Measurements from ENCODE around the gene ALMS1.

Gene ALMS1

GRCh38 chr2:73368781-73369180, 16.9 kb upstream of the ALMS1 start:
- Histone ChIP-seq H3K79me2 (ENCODE audit: control insufficient read depth, insufficient read depth, low read length, unreplicated experiment) (no peaks in the 10 kb centered on the region), H3K4me3 (ENCODE audit: low read depth, low read length) (no peak overlapping the region), H3K27ac (ENCODE audit: low read depth, low read length) (no peak overlapping the region), H3K27me3 (ENCODE audit: insufficient read depth, low read length) (peaks cover 84% of the 10 kb centered on the region), H3K4me1 (ENCODE audit: control insufficient read depth, insufficient read depth, low read length, unreplicated experiment) (no peaks in the 10 kb centered on the region), H2AFZ (ENCODE audit: low read length, unreplicated experiment) (no peak overlapping the region), H3K36me3 (ENCODE audit: insufficient read depth, low read length) (no peaks in the 10 kb centered on the region)

DNA sequence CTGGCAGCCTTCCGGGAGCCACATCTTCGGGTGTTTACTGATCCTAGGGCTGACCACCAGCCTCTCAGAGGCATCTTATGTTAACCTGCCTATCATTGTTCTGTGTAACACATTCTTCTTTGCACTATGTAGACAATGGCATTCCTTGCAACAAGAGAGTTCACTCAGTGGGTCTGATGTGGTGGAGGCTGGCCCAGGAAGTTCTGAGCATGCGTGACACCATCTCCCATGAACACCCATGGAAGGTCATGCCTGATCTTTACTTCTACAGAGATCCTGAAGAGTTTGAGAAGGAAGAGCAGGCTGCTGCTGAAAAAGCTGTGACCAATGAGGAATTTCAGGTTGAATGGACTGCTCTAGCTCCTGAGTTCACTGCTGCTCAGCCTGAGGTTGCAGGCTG, 15.3 kb upstream of the ALMS1 start:
- Histone ChIP-seq H3K27me3 (ENCODE audit: insufficient read depth, low read length) (peaks cover 84% of the 10 kb centered on the region), H3K36me3 (ENCODE audit: insufficient read depth, low read length) (no peaks in the 10 kb centered on the region), H2AFZ (ENCODE audit: low read length, unreplicated experiment) (no peak overlapping the region), H3K27ac (ENCODE audit: low read depth, low read length) (no peak overlapping the region), H3K4me1 (ENCODE audit: control insufficient read depth, insufficient read depth, low read length, unreplicated experiment) (no peaks in the 10 kb centered on the region), H3K79me2 (ENCODE audit: control insufficient read depth, insufficient read depth, low read length, unreplicated experiment) (no peaks in the 10 kb centered on the region), H3K4me3 (ENCODE audit: low read depth, low read length) (no peak overlapping the region)

DNA sequence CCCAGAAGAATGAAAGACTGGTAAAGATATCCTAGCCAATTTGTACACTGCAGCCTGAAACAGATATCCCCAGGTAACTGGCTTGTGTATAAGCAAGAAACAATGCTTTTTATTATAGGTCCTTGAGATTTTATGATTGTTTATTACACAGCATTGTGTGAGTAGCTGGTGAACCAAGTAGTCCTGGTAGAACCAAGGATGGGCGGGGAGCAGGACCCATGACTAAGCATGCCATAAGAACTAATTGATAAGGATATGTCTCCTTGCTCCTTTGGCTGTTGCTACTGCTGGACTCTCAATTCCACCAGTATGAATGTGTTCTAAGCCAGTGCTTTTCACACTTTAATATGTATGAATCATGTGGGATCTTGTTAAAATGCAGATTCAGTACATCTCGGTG, 12.3 kb upstream of the ALMS1 start:
- Histone ChIP-seq H3K79me2 (ENCODE audit: control insufficient read depth, insufficient read depth, low read length, unreplicated experiment) (no peaks in the 10 kb centered on the region), H3K27me3 (ENCODE audit: insufficient read depth, low read length) (peaks cover 89% of the 10 kb centered on the region), H3K27ac (ENCODE audit: low read depth, low read length) (no peak overlapping the region), H2AFZ (ENCODE audit: low read length, unreplicated experiment) (no peak overlapping the region), H3K36me3 (ENCODE audit: insufficient read depth, low read length) (no peaks in the 10 kb centered on the region), H3K4me3 (ENCODE audit: low read depth, low read length) (no peak overlapping the region), H3K4me1 (ENCODE audit: control insufficient read depth, insufficient read depth, low read length, unreplicated experiment) (no peaks in the 10 kb centered on the region)

DNA sequence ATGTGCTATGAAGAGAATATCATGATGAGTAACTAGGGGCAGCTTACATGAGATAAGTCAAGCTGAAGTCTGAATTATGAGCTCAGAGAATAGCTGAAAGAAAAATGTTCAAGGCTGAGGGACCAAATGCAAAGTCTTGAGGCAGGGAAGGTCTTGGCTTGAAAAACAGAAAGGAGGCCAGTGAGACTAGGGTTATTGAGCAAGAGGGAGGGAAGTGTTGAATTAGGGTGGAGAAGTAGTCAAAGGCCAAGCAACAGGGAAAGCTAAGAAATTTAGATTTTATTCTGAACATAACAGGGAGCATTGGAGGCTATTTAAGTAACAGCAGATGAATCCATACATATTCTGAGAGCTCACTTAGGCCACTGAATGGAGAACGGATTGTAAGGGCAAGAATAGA, 11.4 kb upstream of the ALMS1 start:
- no peak overlapping the region for H3K27ac ChIP-seq (ENCODE audit: low read depth, low read length)
- no peaks in the 10 kb centered on the region for H3K4me1 ChIP-seq (ENCODE audit: control insufficient read depth, insufficient read depth, low read length, unreplicated experiment)
- no peaks in the 10 kb centered on the region for H3K36me3 ChIP-seq (ENCODE audit: insufficient read depth, low read length)
- no peaks in the 10 kb centered on the region for H3K79me2 ChIP-seq (ENCODE audit: control insufficient read depth, insufficient read depth, low read length, unreplicated experiment)
- H3K27me3 ChIP-seq (ENCODE audit: insufficient read depth, low read length): peaks cover 87% of the 10 kb centered on the region
- no peak overlapping the region for H3K4me3 ChIP-seq (ENCODE audit: low read depth, low read length)
- no peak overlapping the region for H2AFZ ChIP-seq (ENCODE audit: low read length, unreplicated experiment)

DNA sequence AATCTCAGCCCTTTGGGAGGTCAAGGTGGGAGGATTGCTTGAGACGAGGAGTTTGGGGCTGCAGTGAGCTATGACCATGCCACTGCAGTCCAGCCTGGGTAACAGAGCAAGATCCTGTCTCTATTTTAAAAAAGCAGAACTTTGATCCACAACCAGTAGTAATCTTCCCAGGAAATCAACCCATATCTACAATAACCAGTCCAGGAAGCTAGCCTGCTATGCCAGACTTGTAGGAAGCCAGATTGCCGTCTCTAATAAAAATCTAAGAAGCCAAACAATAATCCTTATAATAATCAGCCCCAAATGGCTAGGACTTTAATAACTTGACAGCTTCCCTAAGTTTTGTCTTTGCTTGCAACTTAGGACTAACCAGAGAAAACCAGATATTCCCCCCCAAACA, 9.0 kb upstream of the ALMS1 start:
- Histone ChIP-seq H2AFZ (ENCODE audit: low read length, unreplicated experiment) (no peak overlapping the region), H3K4me3 (ENCODE audit: low read depth, low read length) (no peak overlapping the region), H3K79me2 (ENCODE audit: control insufficient read depth, insufficient read depth, low read length, unreplicated experiment) (no peaks in the 10 kb centered on the region), H3K27me3 (ENCODE audit: insufficient read depth, low read length) (peaks cover 82% of the 10 kb centered on the region), H3K36me3 (ENCODE audit: insufficient read depth, low read length) (no peaks in the 10 kb centered on the region), H3K27ac (ENCODE audit: low read depth, low read length) (no peak overlapping the region), H3K4me1 (ENCODE audit: control insufficient read depth, insufficient read depth, low read length, unreplicated experiment) (no peaks in the 10 kb centered on the region)

DNA sequence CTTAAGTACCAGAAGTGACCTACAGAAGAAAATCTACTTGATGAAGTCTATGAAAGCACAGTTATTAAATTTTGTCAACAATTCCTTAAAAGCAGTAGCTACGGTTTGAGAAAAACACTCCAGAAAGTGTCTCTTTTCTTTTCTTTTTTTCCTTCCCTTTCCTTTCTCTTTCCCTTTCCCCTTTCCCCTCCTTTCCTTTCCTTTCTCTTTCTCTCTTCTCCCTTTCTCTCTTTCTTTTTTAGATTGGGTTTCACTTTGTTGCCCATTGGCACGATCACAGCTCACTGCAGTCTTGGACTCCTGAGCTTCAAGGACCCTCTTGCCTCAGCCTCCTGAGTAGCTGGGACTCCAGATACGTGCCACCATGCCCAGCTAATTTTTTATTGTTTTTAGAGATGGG, 2.6 kb upstream of the ALMS1 start:
- Histone ChIP-seq H3K4me3 (ENCODE audit: low read depth, low read length) (no peak overlapping the region), H2AFZ (ENCODE audit: low read length, unreplicated experiment) (no peak overlapping the region), H3K27ac (ENCODE audit: low read depth, low read length) (no peak overlapping the region), H3K79me2 (ENCODE audit: control insufficient read depth, insufficient read depth, low read length, unreplicated experiment) (peaks cover 12% of the 10 kb centered on the region), H3K4me1 (ENCODE audit: control insufficient read depth, insufficient read depth, low read length, unreplicated experiment) (peaks cover 26% of the 10 kb centered on the region), H3K36me3 (ENCODE audit: insufficient read depth, low read length) (no peaks in the 10 kb centered on the region), H3K27me3 (ENCODE audit: insufficient read depth, low read length) (peaks cover 23% of the 10 kb centered on the region)

DNA sequence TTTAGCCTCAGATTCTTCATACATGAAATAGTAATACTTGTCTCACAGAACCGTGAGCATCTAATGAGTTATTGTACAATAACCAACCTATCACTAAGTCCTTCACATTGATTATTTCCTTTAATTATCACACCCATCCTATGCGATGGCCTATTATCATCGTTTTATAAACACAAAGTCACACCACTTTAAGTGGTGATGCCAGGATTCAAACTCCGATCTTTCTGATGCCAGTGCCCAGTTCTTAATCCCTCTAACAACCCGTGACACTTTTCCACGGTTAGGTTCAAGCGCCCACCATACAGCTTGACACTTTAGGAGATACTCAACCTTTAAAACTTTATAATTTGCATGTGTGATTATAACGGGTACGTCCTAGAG, 523 bp upstream of the ALMS1 start:
- peak overlapping the region; percentile 64 for H3K27ac ChIP-seq (ENCODE audit: low read depth, low read length)
- peaks cover 21% of the 10 kb centered on the region for H3K79me2 ChIP-seq (ENCODE audit: control insufficient read depth, insufficient read depth, low read length, unreplicated experiment)
- H3K27me3 ChIP-seq (ENCODE audit: insufficient read depth, low read length): peaks cover 10% of the 10 kb centered on the region
- peak overlapping the region; percentile 99 for H2AFZ ChIP-seq (ENCODE audit: low read length, unreplicated experiment)
- peak overlapping the region; percentile 88 for H3K4me3 ChIP-seq (ENCODE audit: low read depth, low read length)
- peaks cover 26% of the 10 kb centered on the region for H3K4me1 ChIP-seq (ENCODE audit: control insufficient read depth, insufficient read depth, low read length, unreplicated experiment)
- no peaks in the 10 kb centered on the region for H3K36me3 ChIP-seq (ENCODE audit: insufficient read depth, low read length)

GRCh38 chr2:73386342-73386868, 769 bp downstream of the ALMS1 start:
- Histone ChIP-seq H3K79me2 (ENCODE audit: control insufficient read depth, insufficient read depth, low read length, unreplicated experiment) (peaks cover 26% of the 10 kb centered on the region), H2AFZ (ENCODE audit: low read length, unreplicated experiment) (peak overlapping the region; percentile 92)

GRCh38 chr2:73386894-73387636, 1.4 kb downstream of the ALMS1 start:
- no peaks in the 10 kb centered on the region for H3K36me3 ChIP-seq (ENCODE audit: insufficient read depth, low read length)
- H3K4me1 ChIP-seq (ENCODE audit: control insufficient read depth, insufficient read depth, low read length, unreplicated experiment): peaks cover 24% of the 10 kb centered on the region
- H3K4me3 ChIP-seq (ENCODE audit: low read depth, low read length): peak overlapping the region; percentile 88
- H3K79me2 ChIP-seq (ENCODE audit: control insufficient read depth, insufficient read depth, low read length, unreplicated experiment): peaks cover 26% of the 10 kb centered on the region
- peak overlapping the region; percentile 92 for H2AFZ ChIP-seq (ENCODE audit: low read length, unreplicated experiment)
- no peaks in the 10 kb centered on the region for H3K27me3 ChIP-seq (ENCODE audit: insufficient read depth, low read length)
- 0 out of 2 replicates have a peak overlapping the region, but pooled peaks have one; percentile 76 for H3K27ac ChIP-seq (ENCODE audit: low read depth, low read length)

More at GRCh38 chr2:73386342-73386868, 769 bp downstream of the ALMS1 start:
- Histone ChIP-seq H3K27ac (ENCODE audit: low read depth, low read length) (peak overlapping the region; percentile 76), H3K27me3 (ENCODE audit: insufficient read depth, low read length) (no peaks in the 10 kb centered on the region), H3K4me1 (ENCODE audit: control insufficient read depth, insufficient read depth, low read length, unreplicated experiment) (peaks cover 26% of the 10 kb centered on the region), H3K4me3 (ENCODE audit: low read depth, low read length) (peak overlapping the region; percentile 88), H3K36me3 (ENCODE audit: insufficient read depth, low read length) (no peaks in the 10 kb centered on the region)

DNA sequence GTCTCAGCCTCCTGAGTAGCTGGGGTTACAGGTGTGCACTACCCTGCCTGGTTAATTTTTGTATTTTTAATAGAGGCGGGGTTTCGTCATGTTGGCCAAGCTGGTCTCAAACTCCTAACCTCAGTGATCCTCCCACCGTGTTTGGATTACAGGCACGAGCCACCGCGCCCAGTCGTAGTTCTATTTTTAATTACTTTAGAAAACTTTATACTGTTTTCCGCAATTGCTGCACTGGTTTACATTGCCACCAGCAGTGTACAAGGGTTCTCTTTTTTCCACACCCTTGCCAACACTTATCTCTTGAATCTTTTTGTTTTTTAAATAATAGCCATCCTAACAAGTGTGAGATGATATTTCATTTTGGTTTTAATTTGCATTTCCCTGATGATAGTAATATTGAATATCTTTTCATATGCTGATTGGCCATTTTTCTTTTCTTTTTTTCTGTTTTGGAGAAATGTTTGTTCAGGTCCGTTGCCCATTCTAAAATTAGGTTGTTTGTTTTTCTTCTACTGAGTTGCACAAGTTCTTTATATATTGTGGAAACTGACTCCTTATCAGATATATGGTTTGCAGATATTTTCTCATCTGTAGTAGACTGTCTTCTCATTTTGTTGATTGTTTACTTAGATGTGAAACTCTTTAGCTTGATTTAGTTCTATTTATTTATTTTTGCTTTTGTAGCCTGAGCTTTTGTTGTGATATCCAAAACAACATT, 16.9 kb downstream of the ALMS1 start:
- H3K79me2 ChIP-seq (ENCODE audit: control insufficient read depth, insufficient read depth, low read length, unreplicated experiment): peaks cover 10% of the 10 kb centered on the region
- no peak overlapping the region for H3K4me3 ChIP-seq (ENCODE audit: low read depth, low read length)
- no peak overlapping the region for H3K27ac ChIP-seq (ENCODE audit: low read depth, low read length)
- peaks cover 22% of the 10 kb centered on the region for H3K36me3 ChIP-seq (ENCODE audit: insufficient read depth, low read length)
- H3K27me3 ChIP-seq (ENCODE audit: insufficient read depth, low read length): no peaks in the 10 kb centered on the region
- H2AFZ ChIP-seq (ENCODE audit: low read length, unreplicated experiment): no peak overlapping the region
- no peaks in the 10 kb centered on the region for H3K4me1 ChIP-seq (ENCODE audit: control insufficient read depth, insufficient read depth, low read length, unreplicated experiment)

GRCh38 chr2:73403237-73403636, 17.6 kb downstream of the ALMS1 start:
- peaks cover 10% of the 10 kb centered on the region for H3K79me2 ChIP-seq (ENCODE audit: control insufficient read depth, insufficient read depth, low read length, unreplicated experiment)

More at GRCh38 chr2:73403237-73403636, 17.6 kb downstream of the ALMS1 start:
- no peak overlapping the region for H2AFZ ChIP-seq (ENCODE audit: low read length, unreplicated experiment)
- no peaks in the 10 kb centered on the region for H3K27me3 ChIP-seq (ENCODE audit: insufficient read depth, low read length)
- no peaks in the 10 kb centered on the region for H3K4me1 ChIP-seq (ENCODE audit: control insufficient read depth, insufficient read depth, low read length, unreplicated experiment)
- H3K27ac ChIP-seq (ENCODE audit: low read depth, low read length): no peak overlapping the region
- no peak overlapping the region for H3K4me3 ChIP-seq (ENCODE audit: low read depth, low read length)
- peaks cover 17% of the 10 kb centered on the region for H3K36me3 ChIP-seq (ENCODE audit: insufficient read depth, low read length)

All from ACC112 (cell line).